Tibial artery (tissue), 4 donors: Measurements from ENCODE around the gene MBNL2.
"Not testable (repeated sequence)": the region's sequence is repeated elsewhere in the genome, so short reads cannot be mapped to it uniquely, and the experiment has no call there.

Experiments used
- DNase-seq, 2 donors: peaks; one replicate each; pipeline ENCODE4 v3.0.0-alpha.2; 2019
- H3K27ac ChIP-seq, 2 donors: fragments of 200-600 bp; sonication (generic) in 1 of 2; 1 replicate in 1 of 2; 2 replicates in 1 of 2; pipeline ENCODE4 v1.5.1; 2018 to 2019; ENCODE audit warnings: mild to moderate bottlenecking in 1 of 2
- H3K27me3 ChIP-seq, 2 donors: fragments of 200-600 bp; sonication (generic) in 1 of 2; one replicate each; pipeline versions ENCODE4 v1.5.1 to v1.6.0; 2016 to 2019
- H3K36me3 ChIP-seq, 3 donors: fragments of 200-600 bp; sonication (generic) in 2 of 3; one replicate each; pipeline ENCODE4 v1.5.1; 2016 to 2019; ENCODE audit warnings: mild to moderate bottlenecking in 2 of 3
- H3K4me1 ChIP-seq, 4 donors: fragments of 200-600 bp; sonication (generic) in 2 of 4; 1 replicate in 3 of 4; 2 replicates in 1 of 4; pipeline ENCODE4 v1.5.1; 2016 to 2019
- H3K4me3 ChIP-seq, 2 donors: fragments of 200-600 bp; sonication (generic) in 1 of 2; 1 replicate in 1 of 2; 2 replicates in 1 of 2; pipeline ENCODE4 v1.5.1; 2018 to 2019; ENCODE audit warnings: mild to moderate bottlenecking in 2 of 2
- H3K9me3 ChIP-seq, 3 donors: fragments of 200-600 bp; sonication (generic) in 1 of 3; one replicate each; pipeline ENCODE4 v1.5.1; 2016 to 2019
- intact Hi-C: fragments of 100-400 bp; cut with DNase I; formaldehyde crosslinking; loops from one replicate; pipeline ENCODE4 v1.15.0; 2023; ENCODE audit warnings: low total_unique reads
- TF ChIP-seq, protein P1 (sequence below), 2 experiments: fragments of 200-600 bp in 1 of 2; fragments of 450-650 bp in 1 of 2; IDR thresholded peaks; one replicate each; pipeline ENCODE4 v1.5.1; 2017 to 2019; ENCODE audit warnings: antibody characterized with exemption in 2 of 2, mild to moderate bottlenecking in 1 of 2, moderate library complexity in 1 of 2

The MBNL2 gene

GRCh38 chr13:97346561-97347254 is 124.6 kb downstream of the MBNL2 start:
- H3K9me3 ChIP-seq: no peaks in the 10 kb centered on the region
- H3K27ac ChIP-seq: no peak overlapping the region
- H3K27me3 ChIP-seq: no peaks in the 10 kb centered on the region
- H3K36me3 ChIP-seq: peaks cover 51 to 62% (median 56%) of the 10 kb centered on the region in 3 donors
- H3K4me1 ChIP-seq: peaks cover 0 to 11% (median 6%) of the 10 kb centered on the region in 4 donors
- TF ChIP-seq, protein P1, sequence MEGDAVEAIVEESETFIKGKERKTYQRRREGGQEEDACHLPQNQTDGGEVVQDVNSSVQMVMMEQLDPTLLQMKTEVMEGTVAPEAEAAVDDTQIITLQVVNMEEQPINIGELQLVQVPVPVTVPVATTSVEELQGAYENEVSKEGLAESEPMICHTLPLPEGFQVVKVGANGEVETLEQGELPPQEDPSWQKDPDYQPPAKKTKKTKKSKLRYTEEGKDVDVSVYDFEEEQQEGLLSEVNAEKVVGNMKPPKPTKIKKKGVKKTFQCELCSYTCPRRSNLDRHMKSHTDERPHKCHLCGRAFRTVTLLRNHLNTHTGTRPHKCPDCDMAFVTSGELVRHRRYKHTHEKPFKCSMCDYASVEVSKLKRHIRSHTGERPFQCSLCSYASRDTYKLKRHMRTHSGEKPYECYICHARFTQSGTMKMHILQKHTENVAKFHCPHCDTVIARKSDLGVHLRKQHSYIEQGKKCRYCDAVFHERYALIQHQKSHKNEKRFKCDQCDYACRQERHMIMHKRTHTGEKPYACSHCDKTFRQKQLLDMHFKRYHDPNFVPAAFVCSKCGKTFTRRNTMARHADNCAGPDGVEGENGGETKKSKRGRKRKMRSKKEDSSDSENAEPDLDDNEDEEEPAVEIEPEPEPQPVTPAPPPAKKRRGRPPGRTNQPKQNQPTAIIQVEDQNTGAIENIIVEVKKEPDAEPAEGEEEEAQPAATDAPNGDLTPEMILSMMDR (IDR thresholded peaks at IDR 0.05): no peak
- intact Hi-C loops: loop anchor here (5.0 kb wide), 2 partner anchors 124 to 234 kb away; partner anchors contain the start of gene MBNL2
- DNase-seq: no peak
- H3K4me3 ChIP-seq: no peak overlapping the region

- Histone ChIP-seq H3K9me3 (no peaks in the 10 kb centered on the region), H3K36me3 (peaks cover 51 to 68% (median 57%) of the 10 kb centered on the region in 3 donors), H3K4me3 (no peak overlapping the region), H3K27me3 (no peaks in the 10 kb centered on the region), H3K27ac (no peak overlapping the region), H3K4me1 (peaks cover 0 to 12% (median 8%) of the 10 kb centered on the region in 4 donors)
- intact Hi-C loops: loop anchor here (5.0 kb wide), 2 partner anchors 125 to 235 kb away; partner anchors contain the start of gene MBNL2
- TF ChIP-seq, protein P1 (IDR thresholded peaks at IDR 0.05): no peak
- no peak for DNase-seq
Measured at GRCh38 chr13:97347255-97347932, 125.3 kb downstream of the MBNL2 start.

DNA sequence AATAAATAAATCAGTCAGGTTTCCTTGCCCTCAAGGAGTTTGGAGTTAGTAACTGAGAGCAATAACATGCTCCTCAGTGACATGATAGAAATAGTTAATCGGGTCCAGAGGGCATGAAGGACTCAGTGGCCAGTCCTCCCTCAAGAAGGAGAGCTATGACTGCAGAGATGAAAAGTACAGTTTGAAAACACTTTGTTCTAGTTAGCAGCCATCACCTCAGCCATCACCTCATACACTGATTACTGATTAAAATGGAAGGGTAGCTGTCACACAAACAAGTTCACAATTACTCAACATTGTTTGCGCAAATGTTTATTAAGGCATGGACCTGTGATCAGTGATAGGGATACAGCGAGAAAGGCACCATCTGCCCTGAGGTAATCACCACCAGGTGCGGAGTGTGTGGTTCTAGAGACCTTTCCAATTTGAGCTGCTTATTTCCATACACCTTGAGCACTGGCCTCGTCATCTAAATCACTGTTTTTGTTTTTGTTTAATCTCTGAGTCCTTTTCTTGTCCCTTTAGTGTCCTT is 126.5 kb downstream of the MBNL2 start:
- Histone ChIP-seq H3K9me3 (no peaks in the 10 kb centered on the region), H3K36me3 (peaks cover 50 to 59% (median 51%) of the 10 kb centered on the region in 3 donors), H3K27ac (no peak overlapping the region), H3K4me3 (no peak overlapping the region), H3K4me1 (peaks cover 0 to 24% (median 8%) of the 10 kb centered on the region in 4 donors), H3K27me3 (no peaks in the 10 kb centered on the region)
- intact Hi-C loops: loop anchor here (5.0 kb wide), 2 partner anchors 126 to 236 kb away; partner anchors contain the start of gene MBNL2
- TF ChIP-seq, protein P1 (IDR thresholded peaks at IDR 0.05): no peak
- no peak for DNase-seq

DNA sequence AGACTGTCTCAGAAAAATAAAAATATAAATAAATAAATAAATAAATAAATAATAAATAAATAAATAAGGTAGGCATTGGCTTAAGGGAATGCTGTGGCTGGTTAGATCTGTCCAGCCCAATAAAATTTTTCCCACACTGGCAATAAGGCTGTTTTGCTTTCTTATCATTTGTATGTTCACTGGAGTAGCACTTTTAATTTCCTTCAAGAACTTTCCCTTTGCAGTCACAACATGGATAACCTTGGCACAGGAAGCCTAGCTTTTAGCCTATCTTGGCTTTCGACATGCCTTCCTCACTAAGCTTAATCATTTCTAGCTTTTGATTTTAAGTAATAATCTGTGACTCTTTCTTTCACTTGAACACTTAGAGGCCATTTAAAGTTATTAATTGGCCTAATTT is 129.9 kb downstream of the MBNL2 start:
- H3K4me3 ChIP-seq, DNase-seq, H3K9me3 ChIP-seq, intact Hi-C loops, H3K27ac ChIP-seq, H3K27me3 ChIP-seq: not testable (repeated sequence)
- Histone ChIP-seq H3K4me1 (peaks cover 0 to 41% (median 2%) of the 10 kb centered on the region in 4 donors), H3K36me3 (peaks cover 43 to 56% (median 51%) of the 10 kb centered on the region in 3 donors)

DNA sequence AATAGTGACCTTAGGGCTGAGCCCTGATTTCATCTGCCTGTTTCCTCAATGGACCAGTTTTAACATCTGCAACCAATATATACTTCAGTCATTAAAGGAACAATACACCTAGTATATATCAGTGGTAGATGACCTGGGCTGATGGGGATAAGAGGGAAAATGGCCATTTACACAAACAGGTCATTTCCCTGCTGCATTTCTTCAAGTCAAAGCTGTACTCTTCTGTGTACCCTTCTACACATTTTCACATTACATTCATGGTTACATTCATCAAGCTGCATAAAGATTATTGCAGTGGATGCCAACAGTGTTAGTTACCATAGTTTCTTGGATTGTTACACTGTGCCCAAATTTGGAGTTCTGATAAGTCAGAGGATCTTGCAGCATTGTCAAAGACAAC is 130.7 kb downstream of the MBNL2 start:
- H3K4me1 ChIP-seq: peaks cover 0 to 41% (median 2%) of the 10 kb centered on the region in 4 donors
- no peak overlapping the region for H3K27ac ChIP-seq
- TF ChIP-seq, protein P1 (IDR thresholded peaks at IDR 0.05): no peak
- no peak overlapping the region for H3K4me3 ChIP-seq
- no peaks in the 10 kb centered on the region for H3K9me3 ChIP-seq
- intact Hi-C loops: no loop called here
- no peak for DNase-seq
- no peaks in the 10 kb centered on the region for H3K27me3 ChIP-seq
- peaks cover 36 to 55% (median 51%) of the 10 kb centered on the region in 3 donors for H3K36me3 ChIP-seq
